Common myeloid progenitor, CD34-positive (primary cell): ENCODE measurements around the gene ZPLD1.

Experiments used
- CTCF ChIA-PET: fragments of 350-600 bp; sonication (Branson Sonifier 250); formaldehyde crosslinking; loops from one replicate; lab custom pipeline; 2021; ENCODE audit warnings: antibody characterized with exemption; lab: Charles Lee
- POLR2A ChIA-PET: fragments of 350-600 bp; sonication (Branson Sonifier 250); formaldehyde crosslinking; loops from one replicate; lab custom pipeline; 2021; ENCODE audit warnings: antibody characterized with exemption; lab: Charles Lee
- DNase-seq, 3 donors: peaks; one replicate each; pipeline versions ENCODE4 v3.0.0 to v3.0.0-alpha.2; 2013
- H3K27ac ChIP-seq, 2 experiments: 1 replicate in 1 of 2; 2 replicates in 1 of 2; pipeline ENCODE4 v1.7.0; 2013; ENCODE audit warnings: inconsistent platforms in 2 of 2, low read length in 2 of 2, mild to moderate bottlenecking in 2 of 2, low read depth in 1 of 2, moderate library complexity in 1 of 2; ENCODE audit not compliant: severe bottlenecking in 2 of 2, insufficient read depth in 1 of 2, poor library complexity in 1 of 2
- H3K27me3 ChIP-seq, 5 experiments: replicated peaks in 2 of 5; 1 replicate in 3 of 5; 2 replicates in 2 of 5; pipeline versions ENCODE4 v1.6.1 to v1.7.0; 2013; ENCODE audit warnings: low read length in 4 of 5, mild to moderate bottlenecking in 2 of 5, moderate library complexity in 2 of 5, inconsistent platforms in 1 of 5; ENCODE audit not compliant: insufficient read depth in 5 of 5, control insufficient read depth in 4 of 5
- H3K36me3 ChIP-seq, 4 experiments: 1 replicate in 2 of 4; 2 replicates in 2 of 4; pipeline versions ENCODE4 v1.6.1 to v1.7.0; 2013; ENCODE audit warnings: low read length in 3 of 4, control low read depth in 1 of 4, mild to moderate bottlenecking in 1 of 4; ENCODE audit not compliant: control insufficient read depth in 4 of 4, insufficient read depth in 4 of 4
- H3K4me1 ChIP-seq, 4 experiments: 1 replicate in 3 of 4; 2 replicates in 1 of 4; pipeline versions ENCODE4 v1.6.1 to v1.7.1; 2013; ENCODE audit warnings: low read length in 3 of 4, mild to moderate bottlenecking in 3 of 4, control low read depth in 1 of 4, inconsistent platforms in 1 of 4, moderate library complexity in 1 of 4; ENCODE audit not compliant: control insufficient read depth in 4 of 4, insufficient read depth in 4 of 4; ENCODE audit errors: control extremely low read depth in 1 of 4
- H3K4me3 ChIP-seq, 7 experiments: 1 replicate in 4 of 7; 2 replicates in 3 of 7; pipeline versions ENCODE4 v1.5.1 to v1.7.0; 2013; ENCODE audit warnings: mild to moderate bottlenecking in 7 of 7, low read length in 6 of 7, moderate library complexity in 6 of 7, inconsistent platforms in 2 of 7, low read depth in 2 of 7, control low read depth in 1 of 7; ENCODE audit not compliant: insufficient read depth in 4 of 7, control insufficient read depth in 1 of 7; ENCODE audit errors: extremely low read depth in 1 of 7
- H3K9me3 ChIP-seq, 5 experiments: 1 replicate in 4 of 5; 2 replicates in 1 of 5; pipeline versions ENCODE4 v1.6.1 to v1.7.1; 2013; ENCODE audit warnings: low read length in 4 of 5, mild to moderate bottlenecking in 2 of 5, inconsistent platforms in 1 of 5, low read depth in 1 of 5, moderate library complexity in 1 of 5; ENCODE audit not compliant: control insufficient read depth in 4 of 5, insufficient read depth in 2 of 5; ENCODE audit errors: control extremely low read depth in 1 of 5
- WGBS: methylation state at CpG from one replicate; pipeline ENCODE4 v1.1.5; 2013; ENCODE audit not compliant: insufficient coverage; 5-methylcytosine and 5-hydroxymethylcytosine counted together

Gene ZPLD1

DNA sequence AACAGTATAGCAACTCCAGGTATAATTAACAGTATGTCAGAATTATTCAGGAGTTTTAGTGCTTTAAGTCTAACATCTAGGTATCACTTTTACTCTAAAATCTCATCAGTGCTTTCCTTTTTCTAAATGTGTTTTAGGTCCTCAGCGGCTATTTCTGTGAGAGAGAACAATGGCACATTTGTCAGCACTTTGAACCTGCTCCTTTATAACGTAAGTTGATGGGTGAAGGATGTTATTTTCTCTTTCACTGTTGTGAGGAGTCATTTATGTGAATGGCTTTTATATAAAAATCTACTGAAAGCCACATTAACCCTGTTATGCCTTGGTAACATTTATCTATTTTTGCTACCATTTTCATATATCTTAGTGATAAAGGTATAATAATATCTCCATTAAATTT is 22.8 kb downstream of the ZPLD1 start:
- no peak overlapping the region for H3K4me3 ChIP-seq
- H3K36me3 ChIP-seq, result no peaks in the 10 kb centered on the region
- WGBS, result no CpG with 5 or more reads among the region's 2 CpGs
- peaks cover 0 to 2% (median 0%) of the 10 kb centered on the region in 5 experiments for H3K27me3 ChIP-seq
- H3K27ac ChIP-seq, result no peak overlapping the region
- no peaks in the 10 kb centered on the region for H3K9me3 ChIP-seq
- ChIA-PET CTCF (no interaction called here), POLR2A (no interaction called here)
- H3K4me1 ChIP-seq, result no peaks in the 10 kb centered on the region
- DNase-seq, result no peak

DNA sequence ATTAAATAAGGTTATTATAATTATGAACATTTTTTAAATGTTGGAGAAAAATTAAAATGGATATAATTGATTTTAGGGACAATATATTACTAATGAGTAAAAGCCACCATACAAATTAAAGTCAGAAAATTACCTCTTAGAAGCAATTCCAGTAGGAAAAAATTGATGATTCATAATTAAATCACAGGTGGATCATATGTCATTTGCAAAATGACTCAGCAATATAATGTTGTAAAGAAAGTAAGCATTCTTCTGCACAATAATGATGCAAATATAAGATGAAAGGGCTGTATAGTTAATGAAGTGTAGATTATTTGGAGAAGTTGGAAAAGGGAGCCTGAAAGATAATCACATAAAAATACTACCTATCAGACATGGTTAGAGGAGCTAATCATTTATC is 25.8 kb downstream of the ZPLD1 start:
- H3K36me3 ChIP-seq, result no peaks in the 10 kb centered on the region
- H3K4me3 ChIP-seq, result no peak overlapping the region
- no peaks in the 10 kb centered on the region for H3K9me3 ChIP-seq
- no peaks in the 10 kb centered on the region for H3K27me3 ChIP-seq
- DNase-seq, result no peak
- no peak overlapping the region for H3K27ac ChIP-seq
- no peaks in the 10 kb centered on the region for H3K4me1 ChIP-seq
- ChIA-PET CTCF (no interaction called here), POLR2A (no interaction called here)

DNA sequence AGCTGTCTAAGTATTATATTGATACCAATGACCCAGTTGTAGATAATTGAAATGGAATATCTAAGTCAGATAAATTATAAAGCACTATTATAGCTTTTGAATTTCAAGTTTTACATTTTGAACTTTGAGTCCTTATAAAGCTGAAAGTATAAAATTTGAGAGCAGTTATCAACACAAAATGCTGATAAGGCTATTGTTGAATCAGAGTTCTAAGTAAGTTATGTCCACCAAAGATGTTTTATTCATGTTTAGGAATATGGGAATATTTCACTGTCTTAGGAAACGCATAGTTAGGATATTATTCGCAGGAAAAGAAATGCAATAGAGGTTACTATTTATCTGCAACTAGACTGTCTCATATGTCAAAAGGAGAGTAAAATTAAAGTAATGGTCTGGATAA is 29.4 kb downstream of the ZPLD1 start:
- 80% methylated on average over 1 of the region's 2 CpGs for WGBS
- CTCF ChIA-PET, result interaction anchor here (1.2 kb wide), 1 partner anchor 72 kb away, joined by 3 read pairs; no protein-coding TSS in a partner anchor
- POLR2A ChIA-PET, result no interaction called here

DNA sequence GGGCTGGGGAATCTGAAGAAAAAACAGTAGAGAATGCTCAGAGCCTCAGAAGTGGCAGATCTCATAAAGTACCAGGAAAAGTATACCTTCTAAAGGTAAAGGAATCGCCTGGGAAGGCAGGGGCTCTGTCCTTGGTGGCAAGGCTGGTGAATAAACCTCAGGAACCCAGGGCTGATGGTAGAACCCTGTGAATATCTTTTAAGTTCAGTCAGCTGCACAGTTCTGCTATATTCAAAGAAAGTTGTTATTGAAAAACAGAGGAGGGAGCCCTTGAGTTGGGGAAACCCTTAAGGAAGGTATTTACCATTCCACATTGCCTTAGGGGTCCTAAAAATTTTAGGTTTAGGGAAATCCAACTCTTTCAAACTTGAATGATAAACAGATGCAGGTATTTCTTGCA is 31.2 kb downstream of the ZPLD1 start:
- DNase-seq, result peak in 2 of 3 donors; percentile 1 to 13
- H3K36me3 ChIP-seq, result no peaks in the 10 kb centered on the region
- no peaks in the 10 kb centered on the region for H3K27me3 ChIP-seq
- 50% methylated on average over 1 of the region's 1 CpG for WGBS
- no peak overlapping the region for H3K4me3 ChIP-seq
- no peaks in the 10 kb centered on the region for H3K9me3 ChIP-seq
- ChIA-PET POLR2A (no interaction called here), CTCF (no interaction called here)
- H3K27ac ChIP-seq, result no peak overlapping the region
- no peaks in the 10 kb centered on the region for H3K4me1 ChIP-seq

More for the DNA sequence above, 29.4 kb downstream of the ZPLD1 start:
- Histone ChIP-seq H3K4me1 (no peaks in the 10 kb centered on the region), H3K27me3 (no peaks in the 10 kb centered on the region), H3K36me3 (no peaks in the 10 kb centered on the region), H3K4me3 (no peak overlapping the region), H3K9me3 (no peaks in the 10 kb centered on the region), H3K27ac (no peak overlapping the region)
- DNase-seq, result no peak

DNA sequence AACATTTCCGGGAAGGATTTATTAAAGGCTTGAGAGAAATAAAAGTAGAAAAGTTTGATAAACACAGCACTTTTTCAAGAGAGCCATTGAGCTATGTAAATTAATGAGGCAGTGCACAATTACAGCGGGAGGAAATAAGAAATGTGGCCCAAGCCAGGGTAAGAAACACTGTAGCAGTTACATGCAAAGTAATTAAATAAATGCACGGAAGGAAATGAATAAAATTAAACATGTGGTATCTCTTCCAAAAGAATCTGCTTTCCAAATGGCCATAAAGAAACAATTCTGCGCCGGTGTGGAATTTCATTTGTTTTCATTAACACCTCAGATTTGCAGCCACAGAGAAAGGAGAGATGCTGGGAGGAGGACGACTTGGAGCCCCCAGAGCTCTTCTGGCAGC is 35.3 kb downstream of the ZPLD1 start:
- 96% methylated on average over 5 of the region's 6 CpGs for WGBS
- Histone ChIP-seq H3K4me3 (no peak overlapping the region), H3K27ac (no peak overlapping the region), H3K4me1 (no peaks in the 10 kb centered on the region), H3K27me3 (no peaks in the 10 kb centered on the region), H3K9me3 (no peaks in the 10 kb centered on the region), H3K36me3 (no peaks in the 10 kb centered on the region)
- no peak for DNase-seq
- ChIA-PET CTCF (interaction anchor here (1.3 to 2.7 kb wide), 2 partner anchors 8 to 67 kb away, joined by 3 to 11 read pairs; no protein-coding TSS in a partner anchor), POLR2A (no interaction called here)

DNA sequence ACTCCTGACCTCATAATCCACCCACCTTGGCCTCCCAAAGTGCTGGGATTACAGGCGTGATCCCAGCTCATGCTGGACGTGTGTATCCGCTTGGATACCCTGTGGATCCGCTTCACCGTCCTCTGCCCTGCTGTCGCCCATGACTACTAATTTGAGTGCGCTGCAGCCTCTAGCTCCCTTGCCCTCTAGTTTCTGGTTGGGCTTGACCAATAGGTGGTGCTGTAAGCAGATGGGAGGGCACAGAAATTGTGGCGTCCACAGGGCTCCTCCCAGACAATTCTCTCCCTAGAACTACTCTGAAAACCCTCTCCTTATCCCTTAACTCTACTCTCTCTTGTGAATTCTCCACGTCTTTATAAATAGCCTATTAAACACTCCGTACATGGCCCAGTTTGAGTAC is 36.2 kb downstream of the ZPLD1 start:
- CTCF ChIA-PET, result no interaction called here
- WGBS, result 95% methylated on average over 10 of the region's 10 CpGs
- H3K36me3 ChIP-seq, result no peaks in the 10 kb centered on the region
- no peaks in the 10 kb centered on the region for H3K9me3 ChIP-seq
- no peaks in the 10 kb centered on the region for H3K4me1 ChIP-seq
- no peak overlapping the region for H3K27ac ChIP-seq
- H3K27me3 ChIP-seq, result no peaks in the 10 kb centered on the region
- POLR2A ChIA-PET, result no interaction called here
- H3K4me3 ChIP-seq, result no peak overlapping the region
- DNase-seq, result no peak

DNA sequence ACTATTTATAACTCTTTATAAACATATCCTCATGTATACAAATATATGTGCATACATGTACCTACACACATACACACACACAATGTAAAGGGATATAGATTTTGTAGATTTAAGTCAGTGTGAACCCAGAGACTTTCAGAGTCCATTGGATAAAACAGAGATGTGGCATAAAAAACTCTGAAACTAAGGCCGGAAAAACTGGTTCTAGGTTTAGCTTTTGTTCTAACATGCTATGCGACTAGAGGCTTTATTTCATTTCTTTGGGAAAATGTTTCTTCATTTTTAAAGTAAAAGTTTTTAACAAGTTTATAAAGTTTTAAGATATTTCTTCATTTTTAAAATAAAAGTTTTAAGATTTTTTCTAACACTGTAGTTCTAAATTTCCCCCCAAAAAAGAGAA is 36.7 kb downstream of the ZPLD1 start:
- no peak overlapping the region for H3K4me3 ChIP-seq
- no peak overlapping the region for H3K27ac ChIP-seq
- H3K4me1 ChIP-seq, result no peaks in the 10 kb centered on the region
- no peaks in the 10 kb centered on the region for H3K9me3 ChIP-seq
- H3K36me3 ChIP-seq, result no peaks in the 10 kb centered on the region
- ChIA-PET CTCF (interaction anchor here (1.8 kb wide), 1 partner anchor 9 kb away, joined by 4 read pairs; no protein-coding TSS in a partner anchor), POLR2A (no interaction called here)
- 100% methylated on average over 1 of the region's 2 CpGs for WGBS
- DNase-seq, result no peak
- H3K27me3 ChIP-seq, result no peaks in the 10 kb centered on the region
